Epithelial cell of alveolus of lung (primary cell): ENCODE results near the gene NUFIP1. TPM values are rescaled to one million over a fixed set of nuclear protein-coding genes. Genes with fewer than 3 reads are reported as not detected.

Experiments
- total RNA-seq: library from RNA; depleted of rRNA; stranded (reverse); fragments of >200 nt; gene quantifications from 2 replicates; pipeline ENCODE4 v1.2.1, GENCODE V29; 2015

The NUFIP1 gene
- 3.4 and 5.5 TPM in 2 replicates for total RNA-seq

DNA sequence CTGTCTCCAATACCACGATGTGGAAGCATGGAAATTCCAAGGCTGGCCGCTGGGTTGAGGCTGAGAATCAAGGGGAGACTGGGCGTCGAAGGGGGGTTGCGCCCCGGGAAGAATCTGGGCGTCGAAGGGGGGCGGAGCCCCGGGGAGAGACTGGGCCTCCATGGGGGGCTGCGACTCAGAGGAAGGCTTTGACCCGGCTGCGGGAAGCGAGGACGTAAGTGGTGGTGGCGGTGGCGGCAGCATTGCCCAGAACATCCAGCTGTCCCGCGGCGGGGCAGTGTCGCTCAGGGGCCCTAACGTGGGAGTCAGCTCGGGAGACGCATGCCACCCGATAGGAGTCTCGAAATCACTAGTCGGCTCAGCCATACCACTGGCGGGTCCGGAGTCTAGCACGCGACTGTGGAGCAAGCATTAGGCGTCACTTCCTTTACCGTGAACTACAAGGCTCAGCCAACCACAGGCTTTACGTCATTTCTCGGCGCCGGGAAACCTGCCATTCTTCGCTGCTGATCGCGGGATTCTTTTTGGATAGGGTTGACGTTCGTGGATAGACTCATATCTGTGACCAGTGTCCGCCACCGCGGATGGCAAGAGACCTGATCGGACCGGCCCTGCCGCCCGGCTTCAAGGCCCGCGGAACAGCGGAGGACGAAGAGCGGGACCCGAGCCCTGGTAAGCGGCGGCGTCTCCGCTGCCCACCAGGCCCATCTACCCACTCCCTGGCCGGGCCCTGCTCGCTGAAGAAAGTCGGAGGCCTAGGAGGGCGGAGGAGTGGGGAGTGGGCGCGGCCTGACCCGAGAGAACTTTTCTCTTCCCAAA lies at the start of gene NUFIP1, which contains the start of gene GPALPP1:
NUFIP1 (minus strand) TSS at position 401 of the 819 bp plus-strand sequence; CDS start at position 366, 35 bp downstream.
GPALPP1 (plus strand) TSS at position 468 of the 819 bp plus-strand sequence; CDS start at position 585, 117 bp downstream.

Other genes with a start within 250 kb of the NUFIP1 start
- 16.5 and 27.8 TPM in 2 replicates for gene GPALPP1, start 67 bp upstream of the NUFIP1 start, total RNA-seq
- gene GTF2F2, start 131.0 kb upstream of the NUFIP1 start, total RNA-seq = 19.5 and 21.7 TPM in 2 replicates
- gene KCTD4, start 211.6 kb upstream of the NUFIP1 start, total RNA-seq = not detected in 2 replicates